ENCODE results near the gene GRIP1. TPM values are rescaled to one million over a fixed set of nuclear protein-coding genes. Genes with fewer than 3 reads are reported as not detected.

Gene GRIP1
- total RNA-seq, 1 experiment from 2014 or later, result 22.5 TPM

DNA sequence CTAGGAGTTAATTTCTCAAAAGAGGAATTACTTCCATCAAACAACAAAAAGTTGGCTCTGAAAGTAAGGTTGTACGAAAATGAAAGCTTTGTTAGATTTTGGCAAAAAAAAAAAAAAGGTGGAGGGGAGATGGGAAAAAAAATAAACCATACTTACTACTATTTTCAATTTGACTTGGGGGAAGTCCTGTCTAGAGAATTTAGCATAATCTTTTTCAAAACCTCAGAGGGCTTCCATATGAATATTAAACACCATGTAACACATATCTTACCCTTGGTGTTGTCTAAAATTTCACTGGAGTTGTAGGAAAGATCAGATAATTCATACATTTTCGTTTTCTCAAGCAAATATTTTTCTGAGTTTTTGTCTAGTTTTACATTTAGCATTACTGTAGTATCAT lies 17.5 kb downstream of the GRIP1 start:
- TF ChIP-seq ZBTB21 (CRISPR knock-in tag; IDR thresholded peaks at IDR 0.05; ENCODE audit: borderline replicate concordance) (no peak), SMAD4 (CRISPR knock-in tag; IDR thresholded peaks at IDR 0.05) (no peak), JAZF1 (CRISPR knock-in tag; IDR thresholded peaks at IDR 0.05) (no peak), ZNF317 (CRISPR knock-in tag; IDR thresholded peaks at IDR 0.05; ENCODE audit: borderline replicate concordance, low read depth) (no peak), SMAD3 (CRISPR knock-in tag; IDR thresholded peaks at IDR 0.05; ENCODE audit: borderline replicate concordance) (no peak), CBFB (CRISPR knock-in tag; IDR thresholded peaks at IDR 0.05; ENCODE audit: low read depth) (no peak), EMX1 (CRISPR knock-in tag; IDR thresholded peaks at IDR 0.05) (no peak), CREM (CRISPR knock-in tag; IDR thresholded peaks at IDR 0.05) (no peak), OVOL2 (CRISPR knock-in tag; IDR thresholded peaks at IDR 0.05; ENCODE audit: borderline replicate concordance) (no peak), NR1H2 (CRISPR knock-in tag; IDR thresholded peaks at IDR 0.05) (no peak), NR2C2 (CRISPR knock-in tag; IDR thresholded peaks at IDR 0.05) (no peak), IRF2 (CRISPR knock-in tag; IDR thresholded peaks at IDR 0.05; ENCODE audit: borderline replicate concordance, low read depth) (no peak)
- TF ChIP-seq, protein P1, sequence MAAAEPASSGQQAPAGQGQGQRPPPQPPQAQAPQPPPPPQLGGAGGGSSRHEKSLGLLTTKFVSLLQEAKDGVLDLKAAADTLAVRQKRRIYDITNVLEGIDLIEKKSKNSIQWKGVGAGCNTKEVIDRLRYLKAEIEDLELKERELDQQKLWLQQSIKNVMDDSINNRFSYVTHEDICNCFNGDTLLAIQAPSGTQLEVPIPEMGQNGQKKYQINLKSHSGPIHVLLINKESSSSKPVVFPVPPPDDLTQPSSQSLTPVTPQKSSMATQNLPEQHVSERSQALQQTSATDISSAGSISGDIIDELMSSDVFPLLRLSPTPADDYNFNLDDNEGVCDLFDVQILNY (CRISPR knock-in tag; IDR thresholded peaks at IDR 0.05), result no peak
- TF ChIP-seq, protein P2, sequence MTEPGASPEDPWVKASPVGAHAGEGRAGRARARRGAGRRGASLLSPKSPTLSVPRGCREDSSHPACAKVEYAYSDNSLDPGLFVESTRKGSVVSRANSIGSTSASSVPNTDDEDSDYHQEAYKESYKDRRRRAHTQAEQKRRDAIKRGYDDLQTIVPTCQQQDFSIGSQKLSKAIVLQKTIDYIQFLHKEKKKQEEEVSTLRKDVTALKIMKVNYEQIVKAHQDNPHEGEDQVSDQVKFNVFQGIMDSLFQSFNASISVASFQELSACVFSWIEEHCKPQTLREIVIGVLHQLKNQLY (CRISPR knock-in tag; IDR thresholded peaks at IDR 0.05), result no peak
- TF ChIP-seq, protein P3, sequence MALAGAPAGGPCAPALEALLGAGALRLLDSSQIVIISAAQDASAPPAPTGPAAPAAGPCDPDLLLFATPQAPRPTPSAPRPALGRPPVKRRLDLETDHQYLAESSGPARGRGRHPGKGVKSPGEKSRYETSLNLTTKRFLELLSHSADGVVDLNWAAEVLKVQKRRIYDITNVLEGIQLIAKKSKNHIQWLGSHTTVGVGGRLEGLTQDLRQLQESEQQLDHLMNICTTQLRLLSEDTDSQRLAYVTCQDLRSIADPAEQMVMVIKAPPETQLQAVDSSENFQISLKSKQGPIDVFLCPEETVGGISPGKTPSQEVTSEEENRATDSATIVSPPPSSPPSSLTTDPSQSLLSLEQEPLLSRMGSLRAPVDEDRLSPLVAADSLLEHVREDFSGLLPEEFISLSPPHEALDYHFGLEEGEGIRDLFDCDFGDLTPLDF (CRISPR knock-in tag; IDR thresholded peaks at IDR 0.05), result no peak
- TF ChIP-seq, protein P4, sequence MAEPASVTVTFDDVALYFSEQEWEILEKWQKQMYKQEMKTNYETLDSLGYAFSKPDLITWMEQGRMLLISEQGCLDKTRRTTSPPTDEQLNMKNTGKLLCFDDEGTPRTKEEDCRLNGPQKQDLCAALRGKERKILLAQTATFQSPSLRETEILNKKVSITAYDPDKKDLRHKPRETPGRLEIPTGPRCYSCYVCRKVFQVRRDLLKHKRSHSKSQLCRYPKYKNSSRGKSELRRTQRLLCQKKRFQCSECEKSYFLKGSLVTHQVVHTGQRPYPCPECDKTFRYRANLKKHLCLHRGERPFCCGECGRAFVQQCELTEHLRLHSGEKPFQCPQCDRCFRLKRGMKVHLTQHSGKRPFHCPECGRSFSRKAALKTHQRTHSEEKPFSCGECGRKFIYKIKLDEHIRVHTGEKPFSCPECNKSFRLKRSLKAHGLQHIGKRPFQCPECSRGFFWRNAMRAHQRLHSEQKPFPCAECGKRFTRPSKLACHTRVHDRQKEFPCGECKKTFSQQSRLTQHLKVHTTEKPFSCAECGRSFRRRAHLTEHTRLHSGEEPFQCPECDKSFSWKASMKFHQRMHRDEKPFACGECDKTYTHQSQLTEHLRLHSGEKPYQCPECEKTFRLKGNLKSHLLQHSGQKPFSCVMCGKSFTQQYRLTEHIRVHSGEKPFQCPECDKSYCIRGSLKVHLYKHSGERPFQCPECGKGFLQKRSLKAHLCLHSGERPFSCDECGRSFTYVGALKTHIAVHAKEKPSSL (CRISPR knock-in tag; conservative IDR thresholded peaks at IDR 0.05), result no peak
- Mint-ChIP-seq H3K36me3 (no peaks in the 10 kb centered on the region), H3K9me3 (no peaks in the 10 kb centered on the region), H3K27ac (no peak overlapping the region), H3K4me1 (peaks cover 7% of the 10 kb centered on the region), H3K27me3 (ENCODE audit: low read depth) (no peaks in the 10 kb centered on the region), H3K4me3 (no peak overlapping the region)
- CTCF ChIA-PET, result interaction anchor here (0.6 kb wide), 1 partner anchor 84 kb away, joined by 3 read pairs; no protein-coding TSS in a partner anchor
- no peak for ATAC-seq
- no peak for DNase-seq (ENCODE audit: low spot score)
- POLR2A ChIA-PET, result interaction anchor here (0.6 kb wide), 1 partner anchor 34 kb away, joined by 6 read pairs; no protein-coding TSS in a partner anchor

DNA sequence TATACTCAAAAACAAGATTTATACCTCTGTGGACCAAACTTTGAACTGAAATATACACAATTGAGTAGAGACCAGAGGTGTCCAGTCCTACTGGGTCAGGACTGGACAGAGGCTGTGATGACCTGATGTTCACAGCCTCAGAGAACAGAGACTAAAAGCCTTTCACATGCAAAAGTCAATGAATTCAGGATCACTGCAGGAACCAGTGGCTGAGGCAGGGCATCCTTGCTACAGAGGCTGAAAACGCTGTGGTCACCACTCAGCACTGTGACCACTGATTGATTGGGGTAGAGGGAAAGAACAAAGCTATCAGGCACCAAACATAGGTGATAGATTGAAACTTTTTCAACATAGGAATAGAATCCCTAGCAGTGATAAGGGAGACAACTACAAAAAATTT lies 25.1 kb downstream of the GRIP1 start:
- ChIA-PET POLR2A (no interaction called here), CTCF (no interaction called here)
- H3K4me3 Mint-ChIP-seq, result no peak overlapping the region
- no peaks in the 10 kb centered on the region for H3K27me3 Mint-ChIP-seq (ENCODE audit: low read depth)
- ATAC-seq, result peak; percentile 93
- no peaks in the 10 kb centered on the region for H3K36me3 Mint-ChIP-seq
- DNase-seq (ENCODE audit: low spot score), result peak; percentile 19
- no peaks in the 10 kb centered on the region for H3K9me3 Mint-ChIP-seq
- TF ChIP-seq EMX1 (CRISPR knock-in tag; IDR thresholded peaks at IDR 0.05) (no peak), ETV6 (CRISPR knock-in tag; IDR thresholded peaks at IDR 0.05) (no peak), ZSCAN18 (CRISPR knock-in tag; IDR thresholded peaks at IDR 0.05) (no peak), FOXP1 (CRISPR knock-in tag; IDR thresholded peaks at IDR 0.05; ENCODE audit: borderline replicate concordance) (no peak)
- H3K4me1 Mint-ChIP-seq, result peaks cover 30% of the 10 kb centered on the region
- peak overlapping the region; percentile 28 for H3K27ac Mint-ChIP-seq

Measured in WTC11 (cell line).